ENCODE data around the gene SLC27A3. TPM values are rescaled to one million over a fixed set of nuclear protein-coding genes. Genes with fewer than 3 reads are reported as not detected.

SLC27A3 gene
- total and polyA plus RNA-seq, 9 of the 15 experiments (the other 6 are each of a cell fraction or from before 2014, with no cell fraction given), result 0.57 to 5.2 (median 2.8) TPM

GRCh38 chr1:153727463-153728304 is 47.5 kb upstream of the SLC27A3 start, which contains the start of gene INTS3 (continued):
- TF ChIP-seq ATF6 (CRISPR knock-in tag; IDR thresholded peaks at IDR 0.05), result no peak; the same call in 1 of the 2 replicates
- no peak for TF ChIP-seq CAMTA2 (CRISPR knock-in tag; conservative IDR thresholded peaks at IDR 0.05)
- TF ChIP-seq BDP1 (IDR thresholded peaks at IDR 0.05; ENCODE audit: insufficient read depth, insufficient read length), result no peak
- TF ChIP-seq NRF1 (conservative IDR thresholded peaks at IDR 0.05 in 1 of 2, IDR thresholded peaks at IDR 0.05 in 1 of 2), result peak; percentile 97 to 98
- no peak for TF ChIP-seq MYBL2 (IDR thresholded peaks at IDR 0.05; ENCODE audit: low read depth)
- TF ChIP-seq MYBL2 (CRISPR knock-in tag; IDR thresholded peaks at IDR 0.05; ENCODE audit: borderline replicate concordance), result no peak
- no peak for TF ChIP-seq NONO (IDR thresholded peaks at IDR 0.05; ENCODE audit: low read depth in 2 of 2, low read length in 1 of 2)
- TF ChIP-seq ZEB2 (IDR thresholded peaks at IDR 0.05), result no peak
- TF ChIP-seq C11orf30 (IDR thresholded peaks at IDR 0.05; ENCODE audit: low read depth), result peak; percentile 70
- peak; percentile 97 for TF ChIP-seq L3MBTL2 (IDR thresholded peaks at IDR 0.05)
- TF ChIP-seq CHD4 (IDR thresholded peaks at IDR 0.05; ENCODE audit: insufficient read depth, insufficient replicate concordance, low read depth, low read length, poor library complexity, severe bottlenecking), result no peak
- no peak for TF ChIP-seq SRSF9 (IDR thresholded peaks at IDR 0.05; ENCODE audit: borderline replicate concordance, low read depth, low read length)
- peak; percentile 87 for TF ChIP-seq MEIS2 (IDR thresholded peaks at IDR 0.05; ENCODE audit: partially characterized antibody)
- no peak; the same call in 1 of the 2 replicates for TF ChIP-seq CREB3L1 (IDR thresholded peaks at IDR 0.05; ENCODE audit: borderline replicate concordance, low read depth)
- TF ChIP-seq NFXL1 (CRISPR knock-in tag; IDR thresholded peaks at IDR 0.05), result no peak
- TF ChIP-seq ZNF12 (CRISPR knock-in tag; IDR thresholded peaks at IDR 0.05), result no peak
- TF ChIP-seq ZNF124 (CRISPR knock-in tag; IDR thresholded peaks at IDR 0.05), result no peak
- TF ChIP-seq, protein P1, sequence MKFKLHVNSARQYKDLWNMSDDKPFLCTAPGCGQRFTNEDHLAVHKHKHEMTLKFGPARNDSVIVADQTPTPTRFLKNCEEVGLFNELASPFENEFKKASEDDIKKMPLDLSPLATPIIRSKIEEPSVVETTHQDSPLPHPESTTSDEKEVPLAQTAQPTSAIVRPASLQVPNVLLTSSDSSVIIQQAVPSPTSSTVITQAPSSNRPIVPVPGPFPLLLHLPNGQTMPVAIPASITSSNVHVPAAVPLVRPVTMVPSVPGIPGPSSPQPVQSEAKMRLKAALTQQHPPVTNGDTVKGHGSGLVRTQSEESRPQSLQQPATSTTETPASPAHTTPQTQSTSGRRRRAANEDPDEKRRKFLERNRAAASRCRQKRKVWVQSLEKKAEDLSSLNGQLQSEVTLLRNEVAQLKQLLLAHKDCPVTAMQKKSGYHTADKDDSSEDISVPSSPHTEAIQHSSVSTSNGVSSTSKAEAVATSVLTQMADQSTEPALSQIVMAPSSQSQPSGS (CRISPR knock-in tag; IDR thresholded peaks at IDR 0.05), result no peak
- 0 out of 2 replicates have a peak, but pooled peaks have one; percentile 8 for TF ChIP-seq ESRRA (IDR thresholded peaks at IDR 0.05; ENCODE audit: borderline replicate concordance, low read depth)
- peak; percentile 93 for TF ChIP-seq LCOR (CRISPR knock-in tag; IDR thresholded peaks at IDR 0.05)
- no peak for TF ChIP-seq BRD9 (IDR thresholded peaks at IDR 0.05; ENCODE audit: low read depth, partially characterized antibody)
- no peak for TF ChIP-seq CBFA2T2 (conservative IDR thresholded peaks at IDR 0.05)
- TF ChIP-seq FOXJ2 (tag; IDR thresholded peaks at IDR 0.05), result no peak
- no peak for TF ChIP-seq ZNF75A (CRISPR knock-in tag; IDR thresholded peaks at IDR 0.05)
- TF ChIP-seq ZBTB17 (CRISPR knock-in tag; IDR thresholded peaks at IDR 0.05), result no peak

Measured in K562 (cell line).